HepG2 (cell line): ENCODE data around the gene CDC26.

Experiments used
- ASH2L ChIP-seq: fragments of 300-600, 200-600 bp; sonication (generic); IDR thresholded peaks from 2 replicates; pipeline ENCODE4 v1.7.0; 2017; ENCODE audit warnings: low read depth, mild to moderate bottlenecking, moderate library complexity, mixed read lengths, low read length; ENCODE audit not compliant: insufficient read length
- BHLHE40 ChIP-seq: IDR thresholded peaks from 2 replicates; pipeline ENCODE4 v1.6.1; 2011; ENCODE audit warnings: low read length, improper control_type of control experiment
- EP300 ChIP-seq, 3 experiments: sonication (generic) in 1 of 3; formaldehyde crosslinking in 1 of 3; IDR thresholded peaks; 2 replicates each; pipeline versions ENCODE4 v1.5.1 to v1.6.1; 2011 to 2020; ENCODE audit warnings: low read depth in 2 of 3, low read length in 2 of 3, borderline replicate concordance in 1 of 3, improper control_type of control experiment in 1 of 3, mild to moderate bottlenecking in 1 of 3, missing genetic modification reagents in 1 of 3, moderate library complexity in 1 of 3
- EZH2 ChIP-seq: conservative IDR thresholded peaks from 2 replicates; pipeline ENCODE4 v1.6.1; 2012; ENCODE audit warnings: mild to moderate bottlenecking, low read depth, low read length, moderate library complexity
- GTF3A ChIP-seq: sonication (generic); formaldehyde crosslinking; conservative IDR thresholded peaks from 2 replicates; pipeline ENCODE4 v1.4.0; 2020; ENCODE audit warnings: mild to moderate bottlenecking, missing genetic modification reagents
- HDAC2 ChIP-seq: sonication (generic); formaldehyde crosslinking; IDR thresholded peaks from 2 replicates; pipeline ENCODE4 v1.4.0; 2020; ENCODE audit warnings: missing genetic modification reagents
- PHF21A ChIP-seq: sonication (generic); formaldehyde crosslinking; IDR thresholded peaks from 2 replicates; pipeline ENCODE4 v1.5.0; 2020; ENCODE audit warnings: mild to moderate bottlenecking, missing genetic modification reagents
- TOPORS ChIP-seq: sonication (generic); formaldehyde crosslinking; IDR thresholded peaks from 2 replicates; pipeline ENCODE4 v1.8.0; 2023; ENCODE audit warnings: mild to moderate bottlenecking, missing genetic modification reagents
- ZBTB1 ChIP-seq: sonication (generic); formaldehyde crosslinking; IDR thresholded peaks from 2 replicates; pipeline ENCODE4 v1.4.0; 2020; ENCODE audit warnings: missing genetic modification reagents, borderline replicate concordance
- ZNF501 ChIP-seq: sonication (generic); formaldehyde crosslinking; IDR thresholded peaks from 2 replicates; pipeline ENCODE4 v1.5.1; 2020; ENCODE audit warnings: mild to moderate bottlenecking, moderate library complexity, missing genetic modification reagents
- TF ChIP-seq, protein P1 (sequence below): sonication (generic); formaldehyde crosslinking; IDR thresholded peaks from 2 replicates; pipeline ENCODE4 v1.5.0; 2020; ENCODE audit warnings: mild to moderate bottlenecking, missing genetic modification reagents, moderate library complexity

DNA sequence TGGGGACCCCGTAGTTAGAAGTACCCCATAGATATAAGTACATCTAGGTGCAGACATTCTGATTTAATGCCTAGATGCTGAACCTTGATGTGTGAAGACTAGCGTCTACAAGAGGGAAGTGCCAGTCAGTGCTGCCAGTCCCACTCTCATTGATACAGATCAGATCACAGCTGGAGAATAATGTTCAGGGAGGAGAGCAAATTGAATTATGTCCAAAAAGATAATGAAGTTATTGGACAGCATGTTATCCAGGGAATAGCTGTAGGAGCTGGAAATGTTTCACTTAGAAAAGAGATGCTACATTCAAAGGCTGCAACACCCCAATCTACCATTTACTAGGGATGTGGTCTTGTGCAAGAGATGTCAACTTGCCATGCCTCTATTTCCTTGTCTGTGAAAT, 43.7 kb upstream of the CDC26 start:
- no peak for TF ChIP-seq ZBTB1 (CRISPR knock-in tag)
- no peak for TF ChIP-seq BHLHE40
- no peak for TF ChIP-seq ZNF501 (CRISPR knock-in tag)
- no peak for TF ChIP-seq EZH2
- no peak for TF ChIP-seq PHF21A
- no peak for TF ChIP-seq GTF3A (CRISPR knock-in tag)
- TF ChIP-seq, protein P1, sequence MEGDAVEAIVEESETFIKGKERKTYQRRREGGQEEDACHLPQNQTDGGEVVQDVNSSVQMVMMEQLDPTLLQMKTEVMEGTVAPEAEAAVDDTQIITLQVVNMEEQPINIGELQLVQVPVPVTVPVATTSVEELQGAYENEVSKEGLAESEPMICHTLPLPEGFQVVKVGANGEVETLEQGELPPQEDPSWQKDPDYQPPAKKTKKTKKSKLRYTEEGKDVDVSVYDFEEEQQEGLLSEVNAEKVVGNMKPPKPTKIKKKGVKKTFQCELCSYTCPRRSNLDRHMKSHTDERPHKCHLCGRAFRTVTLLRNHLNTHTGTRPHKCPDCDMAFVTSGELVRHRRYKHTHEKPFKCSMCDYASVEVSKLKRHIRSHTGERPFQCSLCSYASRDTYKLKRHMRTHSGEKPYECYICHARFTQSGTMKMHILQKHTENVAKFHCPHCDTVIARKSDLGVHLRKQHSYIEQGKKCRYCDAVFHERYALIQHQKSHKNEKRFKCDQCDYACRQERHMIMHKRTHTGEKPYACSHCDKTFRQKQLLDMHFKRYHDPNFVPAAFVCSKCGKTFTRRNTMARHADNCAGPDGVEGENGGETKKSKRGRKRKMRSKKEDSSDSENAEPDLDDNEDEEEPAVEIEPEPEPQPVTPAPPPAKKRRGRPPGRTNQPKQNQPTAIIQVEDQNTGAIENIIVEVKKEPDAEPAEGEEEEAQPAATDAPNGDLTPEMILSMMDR = no peak
- TF ChIP-seq HDAC2 (CRISPR knock-in tag) = no peak
- TF ChIP-seq ASH2L = no peak
- TF ChIP-seq TOPORS (CRISPR knock-in tag) = no peak
- no peak for TF ChIP-seq EP300 (IDR thresholded peaks at IDR 0.05; ENCODE audit: low read depth in 2 of 2, low read length in 2 of 2)
- TF ChIP-seq EP300 (CRISPR knock-in tag; IDR thresholded peaks at IDR 0.05; ENCODE audit: borderline replicate concordance) = no peak
